Measurements from ENCODE around the gene GP1BA.

GP1BA gene

DNA sequence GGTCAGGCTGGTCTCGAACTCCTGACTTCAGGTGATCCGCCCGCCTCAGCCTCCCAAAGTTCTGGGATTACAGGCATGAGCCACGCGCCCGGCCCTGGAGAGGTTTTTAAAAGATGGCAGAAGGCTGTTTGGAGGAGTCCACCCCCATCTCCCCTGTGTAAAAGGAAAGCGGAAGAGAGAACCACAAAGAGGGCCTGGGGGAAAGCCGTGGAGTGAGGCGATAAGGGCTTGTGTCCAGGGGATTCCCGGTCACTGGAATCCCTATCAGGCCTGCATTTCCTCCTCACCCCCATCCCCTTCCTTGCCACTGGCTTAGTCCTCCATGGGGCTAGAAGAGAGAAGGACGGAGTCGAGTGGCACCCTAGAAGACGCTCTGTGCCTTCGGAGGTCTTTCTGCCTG is at the start of gene GP1BA:
TSS of gene GP1BA (plus strand) at position 315 of the 400 bp plus-strand sequence. CDS start 328 bp downstream, outside the sequence.
- DNase-seq (ENCODE audit: low spot score): no peak

DNA sequence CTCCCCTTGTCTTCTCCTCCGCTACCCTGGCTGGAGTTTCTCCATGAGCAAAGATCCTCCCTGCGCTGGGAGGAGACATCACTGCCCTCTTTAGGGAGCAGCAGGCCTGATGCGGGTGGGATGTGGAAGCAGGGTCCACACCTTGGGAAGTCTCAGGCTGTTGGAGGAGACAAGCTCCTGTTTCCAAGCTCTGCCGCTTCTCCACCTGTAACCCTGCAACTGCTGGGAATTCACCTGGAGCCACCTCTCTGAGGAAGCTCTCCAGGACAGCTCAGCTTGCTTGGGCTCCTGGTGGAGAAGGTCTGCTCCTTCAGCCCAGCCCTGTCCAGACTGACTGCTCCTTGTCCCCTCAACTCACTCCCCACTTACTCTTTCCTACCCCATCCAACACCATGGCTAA is 47.6 kb upstream of the GP1BA start:
- DNase-seq (ENCODE audit: low spot score): no peak

DNA sequence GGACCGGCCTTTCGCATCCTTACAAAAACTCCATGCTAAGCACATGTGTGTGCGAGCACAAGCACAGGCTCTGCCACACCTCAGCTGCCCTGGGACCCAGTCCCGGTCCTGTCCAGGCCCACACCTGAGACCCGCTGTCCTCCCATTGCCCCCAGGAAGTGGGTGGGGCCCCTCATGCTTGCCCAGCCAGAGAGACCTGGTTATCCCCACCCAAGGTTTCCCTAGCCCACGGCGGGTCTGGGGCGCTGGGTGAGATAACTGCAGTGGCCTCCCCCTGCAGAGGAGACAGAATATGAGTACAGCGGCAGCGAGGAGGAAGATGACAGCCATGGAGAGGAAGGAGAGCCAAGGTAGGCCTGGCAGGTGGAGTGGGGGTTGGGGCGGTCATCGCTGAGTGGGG is 45.2 kb upstream of the GP1BA start:
- no peak for DNase-seq (ENCODE audit: low spot score)

DNA sequence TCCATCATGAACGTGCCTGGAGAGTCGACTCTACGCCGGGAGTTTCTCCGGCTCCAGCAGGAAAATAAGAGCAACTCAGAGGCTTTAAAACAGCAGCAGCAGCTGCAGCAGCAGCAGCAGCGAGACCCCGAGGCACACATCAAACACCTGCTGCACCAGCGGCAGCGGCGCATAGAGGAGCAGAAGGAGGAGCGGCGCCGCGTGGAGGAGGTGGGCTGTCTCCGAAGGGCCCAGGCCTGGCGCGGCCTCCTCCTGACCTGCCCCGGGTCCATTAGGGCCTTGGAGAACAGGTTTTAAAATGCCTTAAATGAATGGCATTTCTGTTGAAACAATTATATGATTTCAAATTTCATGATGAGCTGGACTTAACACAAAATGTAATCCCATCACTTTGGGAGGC is 44.5 kb upstream of the GP1BA start:
- DNase-seq (ENCODE audit: low spot score): no peak

DNA sequence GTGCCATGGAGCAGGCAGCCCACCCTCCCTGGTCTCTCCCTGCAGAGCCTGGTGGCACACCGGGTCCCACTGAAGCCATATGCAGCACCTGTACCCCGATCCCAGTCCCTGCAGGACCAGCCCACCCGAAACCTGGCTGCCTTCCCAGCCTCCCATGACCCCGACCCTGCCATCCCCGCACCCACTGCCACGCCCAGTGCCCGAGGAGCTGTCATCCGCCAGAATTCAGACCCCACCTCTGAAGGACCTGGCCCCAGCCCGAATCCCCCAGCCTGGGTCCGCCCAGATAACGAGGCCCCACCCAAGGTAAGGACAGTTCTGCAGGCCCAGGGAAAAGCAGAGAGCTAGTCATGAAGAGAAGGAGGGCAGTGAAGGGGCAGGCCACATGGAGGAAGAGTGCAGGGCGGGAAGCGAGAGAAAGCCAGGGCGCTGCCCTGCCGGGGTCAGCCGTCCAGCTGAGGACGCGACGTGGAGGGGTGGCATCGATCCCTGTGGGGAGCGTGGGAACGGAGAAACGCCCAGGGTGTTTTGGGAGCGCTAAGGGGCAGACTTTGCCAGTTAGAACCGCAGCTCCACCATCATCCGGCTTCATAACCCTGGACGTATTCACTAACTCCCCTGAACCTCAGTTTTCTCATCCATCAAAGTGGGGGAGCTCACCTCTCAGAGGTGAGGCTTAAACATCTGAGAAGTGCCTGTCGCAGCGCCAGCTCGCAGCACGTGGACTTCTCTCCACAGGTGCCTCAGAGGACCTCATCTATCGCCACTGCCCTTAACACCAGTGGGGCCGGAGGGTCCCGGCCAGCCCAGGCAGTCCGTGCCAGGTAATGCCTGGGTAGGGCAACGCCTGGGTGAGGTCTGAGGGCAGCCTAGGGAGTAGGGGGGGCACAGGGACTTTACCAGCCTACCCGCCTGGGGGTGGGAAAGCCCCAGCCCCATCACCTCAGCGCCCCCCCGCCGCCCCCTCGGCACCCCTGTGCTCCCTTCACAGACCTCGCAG is 40.4 kb upstream of the GP1BA start:
- DNase-seq (ENCODE audit: low spot score): no peak

DNA sequence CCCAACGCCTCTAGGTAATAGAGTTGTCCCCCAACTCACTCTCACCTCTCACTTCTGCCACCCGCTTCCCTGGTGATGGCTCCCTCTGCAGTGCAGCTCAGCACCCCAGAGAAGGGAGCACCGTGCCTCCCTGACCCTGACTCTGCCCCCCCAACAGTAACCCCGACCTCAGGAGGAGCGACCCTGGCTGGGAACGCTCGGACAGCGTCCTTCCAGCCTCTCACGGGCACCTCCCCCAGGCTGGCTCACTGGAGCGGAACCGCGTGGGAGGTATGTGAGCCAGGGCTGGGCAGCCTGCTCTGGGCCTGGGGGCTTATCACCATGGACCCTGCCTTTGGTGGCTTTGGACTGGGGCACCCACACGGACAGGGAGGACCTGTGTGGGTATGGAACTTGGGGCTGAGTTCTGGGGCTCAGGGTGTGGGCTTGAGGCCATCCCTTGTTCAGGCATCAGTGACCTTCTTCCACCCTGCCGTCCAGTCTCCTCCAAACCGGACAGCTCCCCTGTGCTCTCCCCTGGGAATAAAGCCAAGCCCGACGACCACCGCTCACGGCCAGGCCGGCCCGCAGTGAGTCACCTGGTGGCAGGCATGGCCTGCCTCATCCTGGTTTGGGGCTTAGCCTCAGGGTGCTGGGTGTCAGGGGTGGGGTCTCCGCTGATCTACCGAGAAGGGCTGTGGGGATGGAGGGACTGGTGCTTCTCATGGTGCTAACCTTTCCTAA is 39.4 kb upstream of the GP1BA start:
- no peak for DNase-seq (ENCODE audit: low spot score)

DNA sequence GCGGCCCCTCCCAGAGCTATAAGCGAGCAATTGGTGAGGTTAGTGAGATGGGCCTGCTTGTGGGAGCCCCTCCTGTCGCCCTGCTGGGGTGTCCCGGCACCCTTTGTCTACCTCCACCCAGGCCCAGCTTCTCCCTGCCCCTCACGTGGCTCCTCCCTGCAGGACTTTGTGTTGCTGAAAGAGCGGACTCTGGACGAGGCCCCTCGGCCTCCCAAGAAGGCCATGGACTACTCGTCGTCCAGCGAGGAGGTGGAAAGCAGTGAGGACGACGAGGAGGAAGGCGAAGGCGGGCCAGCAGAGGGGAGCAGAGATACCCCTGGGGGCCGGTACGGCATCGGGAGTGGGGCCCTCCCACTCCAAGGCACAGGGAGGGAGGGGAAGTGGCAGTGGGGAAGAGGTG is 38.8 kb upstream of the GP1BA start:
- no peak for DNase-seq (ENCODE audit: low spot score)

DNA sequence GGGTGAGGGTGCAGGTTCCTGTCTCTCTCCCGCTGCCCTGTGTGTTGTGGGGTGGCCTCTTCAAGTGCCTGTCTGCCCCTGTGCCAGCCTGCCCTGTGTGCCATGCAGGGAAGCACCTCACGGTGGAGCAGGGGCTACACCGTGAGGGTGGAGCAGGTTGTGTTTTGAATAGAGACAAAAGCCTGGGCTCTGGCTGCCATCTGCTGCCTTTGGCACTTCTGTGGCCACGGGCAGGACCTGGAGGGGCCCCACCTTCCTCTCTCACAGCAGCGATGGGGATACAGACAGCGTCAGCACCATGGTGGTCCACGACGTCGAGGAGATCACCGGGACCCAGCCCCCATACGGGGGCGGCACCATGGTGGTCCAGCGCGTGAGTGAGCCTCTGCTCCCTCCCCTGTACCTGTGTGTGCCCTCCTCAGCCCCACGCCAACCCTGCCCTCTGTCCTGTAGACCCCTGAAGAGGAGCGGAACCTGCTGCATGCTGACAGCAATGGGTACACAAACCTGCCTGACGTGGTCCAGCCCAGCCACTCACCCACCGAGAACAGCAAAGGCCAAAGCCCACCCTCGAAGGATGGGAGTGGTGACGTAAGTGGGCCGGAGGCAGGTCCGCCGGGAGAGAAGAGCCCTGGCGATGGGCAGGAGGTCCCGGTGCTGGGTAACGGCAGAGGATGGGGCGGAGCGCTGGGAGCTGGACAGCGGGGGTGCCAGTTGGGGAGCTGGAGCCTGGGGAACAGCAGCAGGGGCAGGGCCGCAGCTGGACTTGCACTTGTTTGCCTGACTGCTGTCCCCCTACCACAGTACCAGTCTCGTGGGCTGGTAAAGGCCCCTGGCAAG is 38.1 kb upstream of the GP1BA start:
- DNase-seq (ENCODE audit: low spot score): no peak

DNA sequence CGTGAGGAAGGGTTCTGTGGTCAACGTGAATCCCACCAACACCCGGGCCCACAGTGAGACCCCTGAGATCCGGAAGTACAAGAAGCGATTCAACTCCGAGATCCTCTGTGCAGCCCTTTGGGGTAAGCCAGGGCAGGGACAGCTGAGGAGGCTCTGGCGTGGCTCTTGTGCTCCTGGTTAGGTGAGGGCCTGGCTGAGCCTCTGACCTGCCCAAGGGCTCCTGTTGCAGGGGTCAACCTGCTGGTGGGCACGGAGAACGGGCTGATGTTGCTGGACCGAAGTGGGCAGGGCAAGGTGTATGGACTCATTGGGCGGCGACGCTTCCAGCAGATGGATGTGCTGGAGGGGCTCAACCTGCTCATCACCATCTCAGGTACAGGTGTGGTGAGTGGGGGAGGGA is 37.0 kb upstream of the GP1BA start:
- no peak for DNase-seq (ENCODE audit: low spot score)

DNA sequence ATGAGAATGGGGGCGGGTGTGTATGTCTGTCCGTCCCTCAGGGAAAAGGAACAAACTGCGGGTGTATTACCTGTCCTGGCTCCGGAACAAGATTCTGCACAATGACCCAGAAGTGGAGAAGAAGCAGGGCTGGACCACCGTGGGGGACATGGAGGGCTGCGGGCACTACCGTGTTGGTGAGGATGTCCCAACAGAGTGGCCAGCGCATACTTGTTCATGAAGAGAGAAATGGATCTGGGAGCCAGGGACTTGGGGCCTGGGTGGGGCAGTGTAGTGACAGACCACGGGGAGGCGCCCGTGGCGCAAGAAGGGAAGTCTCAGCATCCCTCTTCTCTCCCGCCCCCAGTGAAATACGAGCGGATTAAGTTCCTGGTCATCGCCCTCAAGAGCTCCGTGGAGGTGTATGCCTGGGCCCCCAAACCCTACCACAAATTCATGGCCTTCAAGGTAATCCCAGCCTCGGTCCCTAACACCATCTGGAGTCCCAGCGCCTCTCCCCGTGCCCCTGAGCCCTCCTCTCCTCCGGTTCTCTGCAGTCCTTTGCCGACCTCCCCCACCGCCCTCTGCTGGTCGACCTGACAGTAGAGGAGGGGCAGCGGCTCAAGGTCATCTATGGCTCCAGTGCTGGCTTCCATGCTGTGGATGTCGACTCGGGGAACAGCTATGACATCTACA is 36.3 kb upstream of the GP1BA start:
- no peak for DNase-seq (ENCODE audit: low spot score)

DNA sequence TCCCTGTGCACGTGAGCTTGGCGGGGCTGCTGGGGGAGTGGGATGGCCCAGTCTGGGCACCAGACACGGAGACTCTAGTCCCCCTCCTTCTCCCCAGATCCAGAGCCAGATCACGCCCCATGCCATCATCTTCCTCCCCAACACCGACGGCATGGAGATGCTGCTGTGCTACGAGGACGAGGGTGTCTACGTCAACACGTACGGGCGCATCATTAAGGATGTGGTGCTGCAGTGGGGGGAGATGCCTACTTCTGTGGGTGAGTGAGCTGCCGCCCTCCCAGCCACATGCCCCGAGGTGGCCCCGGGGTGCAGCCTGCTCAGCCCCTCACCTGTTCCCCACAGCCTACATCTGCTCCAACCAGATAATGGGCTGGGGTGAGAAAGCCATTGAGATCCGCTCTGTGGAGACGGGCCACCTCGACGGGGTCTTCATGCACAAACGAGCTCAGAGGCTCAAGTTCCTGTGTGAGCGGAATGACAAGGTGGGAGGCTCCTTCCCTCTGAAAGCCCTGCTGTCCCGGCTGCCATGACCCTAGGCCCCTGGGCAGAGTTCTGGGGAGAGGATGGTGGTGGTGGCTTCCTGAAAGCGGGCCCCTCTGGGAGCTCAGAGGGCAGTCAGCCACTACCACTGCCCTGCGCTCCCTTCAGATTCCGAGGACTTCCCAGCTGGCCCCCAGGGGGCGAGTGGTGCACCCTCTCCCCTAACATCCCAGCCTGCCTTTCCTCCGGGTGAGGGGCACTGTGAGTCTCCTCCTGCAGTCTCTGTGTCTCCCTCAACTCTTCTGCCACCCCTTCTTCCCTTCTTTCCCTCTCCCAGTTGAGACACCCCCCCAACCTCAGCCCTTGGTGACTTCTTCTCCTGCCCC is 35.5 kb upstream of the GP1BA start:
- no peak for DNase-seq (ENCODE audit: low spot score)

DNA sequence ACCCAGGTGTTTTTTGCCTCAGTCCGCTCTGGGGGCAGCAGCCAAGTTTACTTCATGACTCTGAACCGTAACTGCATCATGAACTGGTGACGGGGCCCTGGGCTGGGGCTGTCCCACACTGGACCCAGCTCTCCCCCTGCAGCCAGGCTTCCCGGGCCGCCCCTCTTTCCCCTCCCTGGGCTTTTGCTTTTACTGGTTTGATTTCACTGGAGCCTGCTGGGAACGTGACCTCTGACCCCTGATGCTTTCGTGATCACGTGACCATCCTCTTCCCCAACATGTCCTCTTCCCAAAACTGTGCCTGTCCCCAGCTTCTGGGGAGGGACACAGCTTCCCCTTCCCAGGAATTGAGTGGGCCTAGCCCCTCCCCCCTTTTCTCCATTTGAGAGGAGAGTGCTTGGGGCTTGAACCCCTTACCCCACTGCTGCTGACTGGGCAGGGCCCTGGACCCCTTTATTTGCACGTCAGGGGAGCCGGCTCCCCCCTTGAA is 34.8 kb upstream of the GP1BA start:
- DNase-seq (ENCODE audit: low spot score): no peak

DNA sequence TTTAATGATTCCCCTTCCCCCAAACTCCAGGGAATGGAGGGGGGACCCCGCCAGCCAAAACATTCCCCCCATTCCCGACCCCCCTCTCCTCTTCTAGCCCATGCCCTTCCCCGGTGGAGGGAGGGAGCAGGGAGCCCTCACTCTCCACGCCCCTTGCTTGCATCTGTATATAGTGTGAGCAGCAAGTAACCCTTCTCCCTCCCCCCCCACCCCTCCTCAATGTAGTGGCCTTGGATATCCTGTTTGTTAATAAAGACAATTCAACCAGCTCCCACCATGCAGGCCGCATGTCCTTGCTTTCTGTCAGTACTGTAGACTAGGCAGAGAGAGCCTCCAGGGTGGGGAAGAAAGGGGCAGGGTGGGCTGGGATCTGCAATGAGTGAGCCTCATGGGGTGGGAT is 34.3 kb upstream of the GP1BA start:
- no peak for DNase-seq (ENCODE audit: low spot score)

DNA sequence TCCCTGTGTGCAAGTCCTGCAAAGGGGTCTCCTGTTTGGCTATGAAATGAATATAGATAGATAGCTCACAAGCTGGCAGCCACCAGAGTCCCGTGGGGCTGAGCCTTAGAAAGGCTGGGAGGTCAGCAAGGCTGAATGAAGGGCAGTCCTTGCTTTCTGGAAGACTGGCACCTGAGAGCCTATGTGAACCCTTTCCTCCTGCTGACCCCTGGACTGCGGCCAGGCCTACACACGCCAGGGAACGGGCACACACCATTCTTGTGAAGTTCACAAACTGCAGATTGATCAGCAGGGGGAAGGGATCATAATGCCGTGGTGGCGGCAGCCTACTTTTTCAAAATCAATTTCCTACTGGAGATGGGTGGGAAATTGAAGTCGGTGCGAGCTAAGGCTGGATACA is 33.7 kb upstream of the GP1BA start:
- DNase-seq (ENCODE audit: low spot score): no peak

DNA sequence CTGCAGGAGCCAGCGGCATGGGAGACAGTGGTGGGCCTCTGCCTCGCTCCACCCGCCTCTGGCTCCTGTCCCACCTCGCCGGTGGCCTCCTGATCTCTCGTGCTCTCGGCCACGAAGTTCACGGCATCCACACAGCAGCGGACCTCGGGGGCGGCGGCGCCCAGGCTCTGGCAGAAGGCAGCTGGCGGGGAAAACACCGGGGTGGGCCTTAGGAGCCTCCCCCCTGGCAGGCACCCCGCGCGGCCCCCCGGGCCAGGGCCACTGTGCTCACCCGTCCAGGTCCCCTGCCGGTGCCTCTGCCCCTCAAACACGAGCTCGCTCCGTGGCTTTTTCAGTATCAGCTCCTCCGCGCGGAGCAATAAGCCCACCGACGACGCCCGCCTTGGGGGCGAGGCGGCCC is 33.1 kb upstream of the GP1BA start:
- no peak for DNase-seq (ENCODE audit: low spot score)

DNA sequence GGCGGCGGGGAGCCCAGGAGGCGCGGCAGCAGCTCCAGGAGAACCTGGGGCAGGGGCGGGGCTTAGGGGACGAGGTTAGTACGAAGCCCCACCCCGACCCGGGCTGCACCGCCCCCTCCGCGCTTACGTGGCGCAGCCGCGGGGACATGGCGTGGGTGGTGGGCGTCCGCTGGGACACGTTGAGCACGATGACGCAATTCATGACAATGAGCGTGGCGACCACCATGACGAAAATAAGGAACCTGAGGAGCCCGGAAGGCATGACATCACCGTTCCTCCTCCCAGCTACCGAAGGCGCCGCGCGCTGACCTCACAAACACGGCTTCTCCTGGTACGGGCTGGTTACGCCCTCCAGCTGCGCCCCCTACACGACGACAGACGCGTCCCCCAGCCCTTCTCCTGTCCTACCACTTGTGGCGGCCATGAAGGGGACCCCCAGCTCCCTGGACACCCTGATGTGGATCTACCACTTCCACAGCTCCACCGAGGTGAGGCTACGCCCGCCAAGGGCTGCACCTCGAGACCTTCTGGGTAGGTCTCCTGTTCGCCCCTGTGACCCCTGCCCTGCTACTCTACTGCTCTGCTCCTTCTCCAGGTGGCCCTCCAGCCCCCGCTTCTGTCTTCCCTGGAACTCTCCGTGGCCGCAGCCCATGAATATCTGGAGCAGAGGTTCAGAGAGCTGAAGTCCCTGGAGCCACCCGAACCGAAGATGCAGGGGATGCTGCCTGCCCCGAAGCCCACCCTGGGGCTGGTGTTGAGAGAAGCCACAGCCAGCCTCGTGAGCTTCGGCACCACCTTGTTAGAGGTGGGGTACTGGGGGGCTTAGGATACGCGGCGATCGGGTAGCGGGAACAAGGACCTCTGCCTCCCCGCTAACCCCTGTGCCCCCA is 32.5 kb upstream of the GP1BA start, which contains the start of gene C17orf107:
TSS of gene C17orf107 (plus strand) at position 196 of the 890 bp plus-strand sequence. CDS start at position 423, 227 bp downstream.
- DNase-seq (ENCODE audit: low spot score): peak; percentile 58

DNA sequence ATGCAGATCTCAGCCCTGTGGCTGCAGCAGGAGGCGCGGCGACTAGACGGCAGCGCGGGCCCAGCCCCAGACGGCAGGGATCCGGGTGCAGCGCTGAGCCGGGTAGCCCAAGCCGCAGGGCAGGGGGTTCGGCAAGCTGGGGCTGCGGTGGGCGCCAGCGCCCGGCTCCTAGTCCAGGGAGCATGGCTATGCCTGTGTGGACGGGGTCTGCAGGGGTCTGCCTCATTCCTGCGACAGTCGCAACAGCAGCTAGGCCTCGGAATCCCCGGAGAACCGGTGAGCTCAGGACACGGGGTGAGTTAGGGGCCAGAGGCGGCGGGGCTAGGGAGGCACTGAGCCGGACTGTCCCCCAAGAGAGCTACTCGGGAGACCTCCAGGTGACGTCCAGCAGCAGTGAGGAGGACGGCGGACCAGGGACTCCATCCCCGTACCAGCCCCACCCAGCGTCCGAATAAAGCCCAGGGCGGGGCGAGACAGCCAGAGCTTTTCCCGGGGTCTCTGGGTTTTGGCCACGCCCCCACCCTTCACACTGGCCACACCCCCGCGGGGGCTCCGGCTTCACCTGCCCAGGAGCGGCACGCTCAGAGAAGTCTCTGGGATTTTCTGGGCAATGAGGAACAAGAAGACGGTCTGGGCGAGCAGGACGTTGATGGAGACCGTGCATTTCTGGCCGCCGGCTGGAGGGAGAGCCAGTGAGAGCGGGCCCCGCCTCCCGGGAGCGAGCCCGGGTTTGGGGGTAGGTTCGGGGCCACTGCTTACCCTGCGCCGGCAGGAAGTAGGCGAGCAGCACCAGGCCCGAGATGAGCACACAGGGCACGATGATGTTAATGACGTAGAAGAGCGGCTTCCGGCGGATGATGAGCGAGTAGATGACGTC is 31.6 kb upstream of the GP1BA start:
- DNase-seq (ENCODE audit: low spot score): no peak

DNA sequence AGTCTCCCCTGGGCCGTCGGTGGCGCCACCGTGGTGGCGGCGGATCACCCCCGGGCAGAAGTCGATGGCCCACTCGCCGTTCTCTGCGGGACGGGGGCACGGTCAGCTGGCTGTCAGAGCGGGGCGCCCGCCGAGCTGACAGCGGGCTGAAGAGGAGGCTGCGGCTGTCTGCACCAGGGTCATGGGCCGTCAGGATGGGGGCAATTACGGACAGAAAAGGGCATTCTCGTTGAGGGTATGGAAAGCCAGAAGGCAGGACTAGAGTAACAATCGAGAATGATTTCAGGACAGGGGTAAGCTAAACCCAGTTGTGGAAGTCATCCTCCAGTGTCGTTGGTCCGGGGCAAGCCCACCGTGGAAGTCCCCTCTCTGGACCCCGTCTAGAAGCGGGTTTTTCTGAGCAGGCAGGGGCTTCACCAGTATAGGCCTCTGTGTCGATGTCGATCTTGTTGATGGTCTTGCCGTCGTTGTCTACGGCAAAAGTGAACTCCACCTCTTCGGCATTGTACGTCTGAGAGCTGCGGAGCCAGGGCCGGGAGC is 30.9 kb upstream of the GP1BA start:
- no peak for DNase-seq (ENCODE audit: low spot score)
